ENCODE results near the gene CCDC88C.

Gene CCDC88C

GRCh38 chr14:91413547-91414474 is 3.8 kb downstream of the CCDC88C start:
- no peak overlapping the region for H2AK5ac ChIP-seq (ENCODE audit: low read length)
- peak overlapping the region; percentile 32 for H3K27ac ChIP-seq (ENCODE audit: low read depth, low read length)
- no peaks in the 10 kb centered on the region for H3K9me3 ChIP-seq (ENCODE audit: insufficient read depth, low read depth, low read length)
- no peak overlapping the region for H4K12ac ChIP-seq (ENCODE audit: low read depth, low read length)
- H3K79me2 ChIP-seq (ENCODE audit: control insufficient read depth, insufficient read depth, low read length, poor library complexity), result no peaks in the 10 kb centered on the region
- H3K4me2 ChIP-seq (ENCODE audit: low read length), result no peak overlapping the region
- H2BK5ac ChIP-seq (ENCODE audit: low read depth, low read length, poor library complexity), result no peak overlapping the region
- H3K4me1 ChIP-seq (ENCODE audit: control insufficient read depth in 1 of 2, insufficient read depth in 2 of 2, low read length in 2 of 2), result peaks cover 26 to 36% of the 10 kb centered on the region in 2 experiments
- no peak overlapping the region for H3K4me3 ChIP-seq (ENCODE audit: low read depth, low read length)
- H3K4ac ChIP-seq (ENCODE audit: low read depth, low read length), result no peak overlapping the region
- no peak overlapping the region for H3K9ac ChIP-seq (ENCODE audit: low read length)
- DNase-seq, result peak in 1 of 2 donors; percentile 18
- no peak overlapping the region for H4K91ac ChIP-seq (ENCODE audit: low read depth, low read length)
- no peak overlapping the region for H2BK12ac ChIP-seq (ENCODE audit: low read length)
- no peak overlapping the region for H3K18ac ChIP-seq (ENCODE audit: low read length)
- H3K79me1 ChIP-seq (ENCODE audit: low read length), result peaks cover 3% of the 10 kb centered on the region
- H2BK120ac ChIP-seq (ENCODE audit: insufficient read depth, low read length, poor library complexity), result no peak overlapping the region
- WGBS (ENCODE audit: extremely low coverage, insufficient coverage, insufficient read length), result no CpG with 5 or more reads among the region's 11 CpGs
- H2AFZ ChIP-seq (ENCODE audit: insufficient read depth, low read length, poor library complexity), result no peak overlapping the region
- H4K8ac ChIP-seq (ENCODE audit: low read depth, low read length), result no peak overlapping the region
- no peaks in the 10 kb centered on the region for H3K27me3 ChIP-seq (ENCODE audit: insufficient read depth, low read length)
- H3K36me3 ChIP-seq (ENCODE audit: control insufficient read depth in 1 of 2, insufficient read depth in 2 of 2, low read length in 2 of 2), result no peaks in the 10 kb centered on the region
- H3K14ac ChIP-seq (ENCODE audit: low read length), result no peak overlapping the region
- no peak overlapping the region for H3K23ac ChIP-seq (ENCODE audit: low read length)

GRCh38 chr14:91412939-91413338 is 4.7 kb downstream of the CCDC88C start:
- no peaks in the 10 kb centered on the region for H3K27me3 ChIP-seq (ENCODE audit: insufficient read depth, low read length)
- H4K91ac ChIP-seq (ENCODE audit: low read depth, low read length), result no peak overlapping the region
- no peak overlapping the region for H2AFZ ChIP-seq (ENCODE audit: insufficient read depth, low read length, poor library complexity)
- H2BK5ac ChIP-seq (ENCODE audit: low read depth, low read length, poor library complexity), result no peak overlapping the region
- no peak overlapping the region for H4K12ac ChIP-seq (ENCODE audit: low read depth, low read length)
- H3K4me1 ChIP-seq (ENCODE audit: control insufficient read depth in 1 of 2, insufficient read depth in 2 of 2, low read length in 2 of 2), result peaks cover 17 to 28% of the 10 kb centered on the region in 2 experiments
- no peak for DNase-seq
- H3K79me1 ChIP-seq (ENCODE audit: low read length), result no peaks in the 10 kb centered on the region
- no peaks in the 10 kb centered on the region for H3K9me3 ChIP-seq (ENCODE audit: insufficient read depth, low read depth, low read length)
- H3K14ac ChIP-seq (ENCODE audit: low read length), result no peak overlapping the region
- no peak overlapping the region for H2BK12ac ChIP-seq (ENCODE audit: low read length)
- no peak overlapping the region for H3K27ac ChIP-seq (ENCODE audit: low read depth, low read length)
- H2AK5ac ChIP-seq (ENCODE audit: low read length), result no peak overlapping the region
- H3K9ac ChIP-seq (ENCODE audit: low read length), result no peak overlapping the region
- no peak overlapping the region for H3K4ac ChIP-seq (ENCODE audit: low read depth, low read length)
- no peaks in the 10 kb centered on the region for H3K36me3 ChIP-seq (ENCODE audit: control insufficient read depth in 1 of 2, insufficient read depth in 2 of 2, low read length in 2 of 2)
- WGBS (ENCODE audit: extremely low coverage, insufficient coverage, insufficient read length), result no CpG with 5 or more reads among the region's 5 CpGs
- no peaks in the 10 kb centered on the region for H3K79me2 ChIP-seq (ENCODE audit: control insufficient read depth, insufficient read depth, low read length, poor library complexity)
- no peak overlapping the region for H3K18ac ChIP-seq (ENCODE audit: low read length)
- no peak overlapping the region for H3K4me3 ChIP-seq (ENCODE audit: low read depth, low read length)
- no peak overlapping the region for H3K4me2 ChIP-seq (ENCODE audit: low read length)
- H3K23ac ChIP-seq (ENCODE audit: low read length), result no peak overlapping the region
- H2BK120ac ChIP-seq (ENCODE audit: insufficient read depth, low read length, poor library complexity), result no peak overlapping the region
- H4K8ac ChIP-seq (ENCODE audit: low read depth, low read length), result no peak overlapping the region

GRCh38 chr14:91410771-91411536 is 6.7 kb downstream of the CCDC88C start:
- Histone ChIP-seq H3K23ac (ENCODE audit: low read length) (no peak overlapping the region), H3K9me3 (ENCODE audit: insufficient read depth, low read depth, low read length) (peaks cover 2% of the 10 kb centered on the region), H3K18ac (ENCODE audit: low read length) (no peak overlapping the region), H3K27me3 (ENCODE audit: insufficient read depth, low read length) (no peaks in the 10 kb centered on the region), H3K36me3 (ENCODE audit: control insufficient read depth in 1 of 2, insufficient read depth in 2 of 2, low read length in 2 of 2) (no peaks in the 10 kb centered on the region), H3K79me1 (ENCODE audit: low read length) (no peaks in the 10 kb centered on the region), H2AK5ac (ENCODE audit: low read length) (no peak overlapping the region), H3K9ac (ENCODE audit: low read length) (no peak overlapping the region), H4K12ac (ENCODE audit: low read depth, low read length) (no peak overlapping the region), H2AFZ (ENCODE audit: insufficient read depth, low read length, poor library complexity) (no peak overlapping the region), H3K4me3 (ENCODE audit: low read depth, low read length) (no peak overlapping the region), H3K4me2 (ENCODE audit: low read length) (no peak overlapping the region), H3K4me1 (ENCODE audit: control insufficient read depth in 1 of 2, insufficient read depth in 2 of 2, low read length in 2 of 2) (peaks cover 8 to 12% of the 10 kb centered on the region in 2 experiments), H2BK120ac (ENCODE audit: insufficient read depth, low read length, poor library complexity) (no peak overlapping the region), H2BK5ac (ENCODE audit: low read depth, low read length, poor library complexity) (no peak overlapping the region), H4K91ac (ENCODE audit: low read depth, low read length) (no peak overlapping the region), H3K4ac (ENCODE audit: low read depth, low read length) (no peak overlapping the region), H3K79me2 (ENCODE audit: control insufficient read depth, insufficient read depth, low read length, poor library complexity) (no peaks in the 10 kb centered on the region), H4K8ac (ENCODE audit: low read depth, low read length) (no peak overlapping the region), H2BK12ac (ENCODE audit: low read length) (no peak overlapping the region), H3K14ac (ENCODE audit: low read length) (no peak overlapping the region), H3K27ac (ENCODE audit: low read depth, low read length) (no peak overlapping the region)
- no peak for DNase-seq
- WGBS (ENCODE audit: extremely low coverage, insufficient coverage, insufficient read length), result no CpG with 5 or more reads among the region's 12 CpGs

GRCh38 chr14:91409928-91410718 is 7.5 kb downstream of the CCDC88C start:
- Histone ChIP-seq H3K4ac (ENCODE audit: low read depth, low read length) (no peak overlapping the region), H3K18ac (ENCODE audit: low read length) (no peak overlapping the region), H3K4me3 (ENCODE audit: low read depth, low read length) (no peak overlapping the region), H3K27ac (ENCODE audit: low read depth, low read length) (no peak overlapping the region), H3K79me1 (ENCODE audit: low read length) (no peaks in the 10 kb centered on the region), H3K4me1 (ENCODE audit: control insufficient read depth in 1 of 2, insufficient read depth in 2 of 2, low read length in 2 of 2) (peaks cover 8% of the 10 kb centered on the region in 2 experiments), H2AK5ac (ENCODE audit: low read length) (no peak overlapping the region), H2AFZ (ENCODE audit: insufficient read depth, low read length, poor library complexity) (no peak overlapping the region), H4K12ac (ENCODE audit: low read depth, low read length) (no peak overlapping the region), H3K27me3 (ENCODE audit: insufficient read depth, low read length) (no peaks in the 10 kb centered on the region), H3K14ac (ENCODE audit: low read length) (no peak overlapping the region), H3K23ac (ENCODE audit: low read length) (no peak overlapping the region), H3K36me3 (ENCODE audit: control insufficient read depth in 1 of 2, insufficient read depth in 2 of 2, low read length in 2 of 2) (no peaks in the 10 kb centered on the region), H4K91ac (ENCODE audit: low read depth, low read length) (no peak overlapping the region), H2BK5ac (ENCODE audit: low read depth, low read length, poor library complexity) (no peak overlapping the region), H3K9me3 (ENCODE audit: insufficient read depth, low read depth, low read length) (peaks cover 2% of the 10 kb centered on the region), H3K79me2 (ENCODE audit: control insufficient read depth, insufficient read depth, low read length, poor library complexity) (no peaks in the 10 kb centered on the region), H3K4me2 (ENCODE audit: low read length) (no peak overlapping the region), H2BK12ac (ENCODE audit: low read length) (no peak overlapping the region), H4K8ac (ENCODE audit: low read depth, low read length) (no peak overlapping the region), H3K9ac (ENCODE audit: low read length) (no peak overlapping the region), H2BK120ac (ENCODE audit: insufficient read depth, low read length, poor library complexity) (no peak overlapping the region)
- WGBS (ENCODE audit: extremely low coverage, insufficient coverage, insufficient read length), result no CpG with 5 or more reads among the region's 8 CpGs
- no peak for DNase-seq

All from trophoblast cell (in vitro differentiated cells and primary cell).